HG02938 (cell line): ENCODE results near the gene LGALS9.
"Not testable (repeated sequence)": the region's sequence is repeated elsewhere in the genome, so short reads cannot be mapped to it uniquely, and the experiment has no call there.

Source experiments
- ATAC-seq: cut with Tn5 transposase; IDR thresholded peaks from one replicate; pipeline ENCODE4 v1.9.1; 2021; ENCODE audit warnings: mild to moderate bottlenecking, moderate library complexity; ENCODE audit not compliant: unreplicated experiment

Gene LGALS9

GRCh38 chr17:27625856-27626255, 5.1 kb upstream of the LGALS9 start:
- ATAC-seq, result no peak

DNA sequence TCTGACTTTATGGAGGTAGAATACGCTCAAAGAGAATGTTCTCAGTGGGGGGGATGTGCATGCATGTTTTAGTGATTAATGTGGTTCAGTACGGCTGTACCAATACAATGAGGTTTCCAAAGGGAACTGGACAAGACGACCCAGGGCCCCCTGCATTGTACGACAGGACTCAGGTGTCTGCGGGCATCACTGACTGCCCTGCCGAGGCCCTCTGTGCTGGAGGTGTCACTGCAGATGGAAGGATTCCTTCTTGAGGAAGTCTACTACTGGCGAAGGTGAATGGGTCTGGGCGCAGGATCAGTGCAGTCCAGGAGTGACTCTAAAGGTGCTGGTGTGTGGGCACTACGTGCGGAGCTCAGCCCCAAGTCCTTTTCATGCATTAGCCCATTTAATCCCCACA, 3.5 kb upstream of the LGALS9 start:
- ATAC-seq, result no peak

DNA sequence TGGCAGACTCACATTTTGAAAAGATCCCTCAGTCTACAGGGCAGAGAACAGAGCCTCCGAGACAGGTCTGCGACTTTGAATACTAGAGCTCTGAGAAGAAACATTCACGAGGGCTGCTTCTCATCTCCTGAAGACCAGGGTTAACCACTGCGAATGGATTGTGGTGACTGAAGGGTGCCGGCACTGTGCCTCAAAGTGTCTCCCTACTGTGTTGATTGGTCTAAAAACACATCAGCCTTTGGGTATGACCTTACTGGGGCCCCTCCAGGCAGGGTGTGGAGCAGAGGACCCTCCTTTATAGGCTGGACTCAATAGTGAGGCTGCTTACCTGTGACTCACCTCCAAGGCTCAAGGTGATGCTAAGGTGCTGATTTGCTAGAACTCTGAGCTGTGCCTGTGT, 2.6 kb upstream of the LGALS9 start:
- ATAC-seq, result no peak

DNA sequence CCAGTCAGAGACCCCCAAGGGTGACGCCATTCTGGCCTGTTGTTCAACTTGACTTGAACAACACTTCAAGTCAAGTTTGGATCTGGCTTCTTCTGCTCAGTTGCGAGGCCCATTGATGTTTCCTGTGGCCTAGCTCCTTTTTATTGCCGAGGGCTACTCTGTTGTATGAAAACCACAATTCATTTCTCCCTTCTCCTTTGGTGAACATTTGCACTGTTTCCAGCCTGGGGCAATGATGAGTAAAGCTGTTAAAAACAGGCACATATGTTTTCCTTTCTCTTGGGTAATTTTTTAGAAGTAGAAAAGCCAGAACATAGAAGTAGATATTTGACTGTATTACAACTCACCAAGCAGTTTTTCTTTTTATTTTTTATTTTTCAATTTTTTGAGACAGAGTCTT, 1.7 kb upstream of the LGALS9 start:
- not testable (repeated sequence) for ATAC-seq

GRCh38 chr17:27631411-27631760, 398 bp downstream of the LGALS9 start:
- ATAC-seq, result peak; percentile 45

- ATAC-seq, result no peak
Observed at GRCh38 chr17:27631897-27632725, 1.1 kb downstream of the LGALS9 start.

- ATAC-seq, result not testable (repeated sequence)
Observed at GRCh38 chr17:27632766-27633165, 1.8 kb downstream of the LGALS9 start.

- ATAC-seq, result no peak
Observed at GRCh38 chr17:27633312-27634025, 2.5 kb downstream of the LGALS9 start.

- ATAC-seq, result no peak
Observed at GRCh38 chr17:27634026-27634335, 3.0 kb downstream of the LGALS9 start.

DNA sequence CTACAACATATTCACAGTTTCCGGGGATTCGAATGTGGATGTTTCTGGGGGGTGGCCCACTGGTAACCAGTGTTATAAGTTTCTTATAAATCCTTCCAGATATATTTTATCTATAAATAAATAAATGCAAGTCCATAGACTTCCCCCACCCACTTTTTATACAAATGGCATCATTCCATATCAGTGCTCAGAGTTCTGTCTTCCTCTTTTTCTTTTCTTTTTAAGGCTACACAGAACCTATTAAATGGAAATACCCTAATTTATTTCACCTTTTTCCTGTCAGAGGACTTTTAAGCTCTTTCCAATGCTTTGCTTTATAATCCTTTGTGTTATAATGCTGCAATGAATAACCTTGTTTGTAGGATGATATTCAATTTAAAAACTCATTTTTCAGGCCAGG, 3.8 kb downstream of the LGALS9 start:
- no peak for ATAC-seq

GRCh38 chr17:27635275-27635823, 4.4 kb downstream of the LGALS9 start:
- no peak for ATAC-seq

- not testable (repeated sequence) for ATAC-seq
Observed at GRCh38 chr17:27636005-27636520, 5.1 kb downstream of the LGALS9 start.

GRCh38 chr17:27637818-27638217, 6.8 kb downstream of the LGALS9 start:
- not testable (repeated sequence) for ATAC-seq

DNA sequence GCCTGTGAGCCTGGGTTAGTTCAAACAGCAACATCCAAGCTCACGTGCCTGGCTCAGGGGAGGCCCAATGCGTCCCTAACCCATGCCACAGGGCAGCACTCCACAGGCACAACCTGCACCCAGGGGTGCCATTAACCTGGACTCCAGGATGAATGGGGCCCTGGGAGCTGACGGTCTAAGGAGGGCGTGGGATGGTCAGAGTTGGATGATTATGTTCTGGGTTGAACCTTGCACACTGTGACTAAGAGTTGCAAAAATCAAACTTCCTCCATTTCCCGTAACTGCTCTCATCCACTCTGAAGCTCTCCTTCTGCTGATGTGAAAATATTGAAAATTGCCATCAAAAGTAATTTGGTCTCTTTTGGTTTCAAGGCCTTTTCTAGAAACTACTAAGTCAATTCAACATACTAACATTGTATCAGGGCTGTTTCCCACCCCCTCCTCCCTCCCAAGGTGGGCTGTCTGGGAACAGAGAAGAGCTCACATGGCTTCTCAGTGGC, 7.5 kb downstream of the LGALS9 start:
- ATAC-seq, result not testable (repeated sequence)

- ATAC-seq, result no peak
Observed at GRCh38 chr17:27640790-27641189, 9.8 kb downstream of the LGALS9 start.

GRCh38 chr17:27644586-27644985, 13.6 kb downstream of the LGALS9 start:
- ATAC-seq, result no peak

DNA sequence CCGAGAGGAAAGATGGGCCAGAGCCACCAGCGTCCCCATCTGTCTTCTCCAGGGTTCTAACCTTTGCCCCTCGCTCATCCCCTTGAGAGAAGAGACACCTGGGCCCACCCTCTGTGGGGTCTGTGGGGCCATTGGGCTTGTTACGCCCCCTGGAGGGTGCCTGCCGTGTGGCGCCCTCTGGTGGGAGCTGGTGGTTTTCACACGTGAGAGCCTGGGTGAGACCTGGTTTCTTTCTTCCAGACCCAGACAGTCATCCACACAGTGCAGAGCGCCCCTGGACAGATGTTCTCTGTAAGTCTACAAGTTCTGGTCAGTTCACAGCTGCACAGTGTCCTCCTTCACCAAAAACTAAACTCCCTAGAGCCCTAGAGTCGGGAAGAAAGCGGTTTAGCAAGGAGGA, 14.6 kb downstream of the LGALS9 start:
- not testable (repeated sequence) for ATAC-seq

DNA sequence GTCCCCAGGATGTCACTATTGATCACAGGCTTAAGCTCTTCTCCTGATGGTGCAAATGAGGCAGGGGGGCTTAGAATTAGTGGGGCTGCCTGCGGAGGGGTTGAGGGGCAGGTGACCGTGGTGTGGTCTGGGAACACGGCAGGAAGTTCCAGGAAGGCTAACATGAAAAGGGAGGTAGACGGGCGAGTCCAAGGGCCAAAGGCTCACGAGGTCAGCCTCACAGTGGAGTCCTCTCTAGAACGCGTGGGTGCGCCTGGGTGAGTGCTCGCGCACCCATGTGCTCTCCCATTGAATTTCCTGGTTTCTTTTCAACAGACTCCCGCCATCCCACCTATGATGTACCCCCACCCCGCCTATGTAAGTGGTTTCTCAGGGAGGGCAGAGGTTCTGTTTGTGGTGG, 15.2 kb downstream of the LGALS9 start:
- no peak for ATAC-seq

DNA sequence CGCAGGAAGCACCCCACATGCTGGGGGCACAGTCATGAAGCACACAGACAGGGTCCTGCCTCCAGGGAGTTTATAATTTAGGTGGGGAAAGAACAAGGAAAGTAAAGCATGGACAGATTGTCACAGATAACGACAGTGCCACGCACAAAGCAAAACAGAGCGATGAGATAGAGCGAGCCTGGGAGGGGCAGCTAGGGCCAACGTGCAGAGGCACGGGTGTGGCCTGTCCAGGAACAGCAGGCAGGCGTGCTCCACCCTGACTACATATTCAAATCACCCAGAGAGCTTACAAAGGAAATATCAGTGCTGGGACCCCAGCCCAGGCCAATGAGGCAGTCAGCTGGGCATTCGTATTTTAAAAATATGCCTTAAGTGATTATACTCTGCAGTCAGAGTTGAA, 16.8 kb downstream of the LGALS9 start:
- no peak for ATAC-seq

DNA sequence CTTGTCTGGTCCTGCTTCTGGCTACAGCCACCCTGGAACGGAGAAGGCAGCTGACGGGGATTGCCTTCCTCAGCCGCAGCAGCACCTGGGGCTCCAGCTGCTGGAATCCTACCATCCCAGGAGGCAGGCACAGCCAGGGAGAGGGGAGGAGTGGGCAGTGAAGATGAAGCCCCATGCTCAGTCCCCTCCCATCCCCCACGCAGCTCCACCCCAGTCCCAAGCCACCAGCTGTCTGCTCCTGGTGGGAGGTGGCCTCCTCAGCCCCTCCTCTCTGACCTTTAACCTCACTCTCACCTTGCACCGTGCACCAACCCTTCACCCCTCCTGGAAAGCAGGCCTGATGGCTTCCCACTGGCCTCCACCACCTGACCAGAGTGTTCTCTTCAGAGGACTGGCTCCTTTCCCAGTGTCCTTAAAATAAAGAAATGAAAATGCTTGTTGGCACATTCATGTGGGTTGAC, 18.2 kb downstream of the LGALS9 start:
- ATAC-seq, result not testable (repeated sequence)

DNA sequence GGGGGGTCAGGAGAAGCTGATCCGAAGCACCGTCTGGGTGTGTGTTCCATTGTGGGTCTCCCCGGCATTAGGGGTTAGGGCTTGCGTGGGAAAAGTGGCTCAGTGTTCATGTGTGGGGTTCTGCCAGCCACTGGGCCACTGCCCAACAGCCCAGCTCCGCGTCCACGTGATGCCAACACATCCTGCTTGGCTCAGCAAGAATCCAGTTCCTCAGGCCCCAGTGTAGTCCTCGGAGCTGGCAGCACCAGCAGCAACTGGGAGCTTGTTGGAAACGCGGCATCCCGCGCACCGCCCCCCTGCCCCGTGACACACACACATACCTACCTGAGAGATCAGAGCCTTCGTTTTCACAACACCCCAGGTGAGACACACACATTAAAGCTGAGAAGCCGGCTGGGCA, 18.9 kb downstream of the LGALS9 start:
- ATAC-seq, result no peak

- no peak for ATAC-seq
Observed at GRCh38 chr17:27650836-27651235, 19.8 kb downstream of the LGALS9 start.
